Measurements from ENCODE around the gene RNF183.

RNF183 gene, protein sequence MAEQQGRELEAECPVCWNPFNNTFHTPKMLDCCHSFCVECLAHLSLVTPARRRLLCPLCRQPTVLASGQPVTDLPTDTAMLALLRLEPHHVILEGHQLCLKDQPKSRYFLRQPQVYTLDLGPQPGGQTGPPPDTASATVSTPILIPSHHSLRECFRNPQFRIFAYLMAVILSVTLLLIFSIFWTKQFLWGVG

GRCh38 chr9:113302792-113303418 is at the start of gene RNF183:
Gene RNF183, minus strand, starts transcription at chr9:113303376. Its CDS starts 5,192 bp downstream, at chr9:113298184.
- DNase-seq = no peak
- H3K36me3 ChIP-seq (replicated peaks) = no peaks in the 10 kb centered on the region
- no peak for TF ChIP-seq CTCF (IDR thresholded peaks at IDR 0.05; ENCODE audit: low read depth, low read length, missing control alignments)
- H3K27me3 ChIP-seq (replicated peaks) = no peaks in the 10 kb centered on the region
- H3K27ac ChIP-seq = no peak within 1 kb of the TSS
- in situ Hi-C loops (cut with HindIII; ENCODE audit: low pct_ligation_motif_present, low sequenced_read_pairs) = no loop called here
- H3K4me3 ChIP-seq (ENCODE audit: low read depth, low read length) = no peak within 1 kb of the TSS

- Histone ChIP-seq H3K4me3 (ENCODE audit: low read depth, low read length) (no peak overlapping the region), H3K27ac (no peak overlapping the region), H3K36me3 (replicated peaks) (no peaks in the 10 kb centered on the region), H3K27me3 (replicated peaks) (peaks cover 47% of the 10 kb centered on the region)
- no peak for DNase-seq
- in situ Hi-C loops (cut with HindIII; ENCODE audit: low pct_ligation_motif_present, low sequenced_read_pairs) = no loop called here
- no peak for TF ChIP-seq CTCF (IDR thresholded peaks at IDR 0.05; ENCODE audit: low read depth, low read length, missing control alignments)
These were observed 49.2 kb upstream of the RNF183 start for GRCh38 chr9:113352411-113352810.

- Histone ChIP-seq H3K27ac (no peak overlapping the region), H3K4me3 (ENCODE audit: low read depth, low read length) (no peak overlapping the region), H3K36me3 (replicated peaks) (no peaks in the 10 kb centered on the region), H3K27me3 (replicated peaks) (peaks cover 46% of the 10 kb centered on the region)
- in situ Hi-C loops (cut with HindIII; ENCODE audit: low pct_ligation_motif_present, low sequenced_read_pairs) = no loop called here
- TF ChIP-seq CTCF (IDR thresholded peaks at IDR 0.05; ENCODE audit: low read depth, low read length, missing control alignments) = no peak
- DNase-seq = no peak
These were observed 48.8 kb upstream of the RNF183 start for GRCh38 chr9:113352006-113352405.

- in situ Hi-C loops (cut with HindIII; ENCODE audit: low pct_ligation_motif_present, low sequenced_read_pairs) = no loop called here
- no peak overlapping the region for H3K4me3 ChIP-seq (ENCODE audit: low read depth, low read length)
- no peak for DNase-seq
- H3K27ac ChIP-seq = no peak overlapping the region
- peaks cover 42% of the 10 kb centered on the region for H3K27me3 ChIP-seq (replicated peaks)
- H3K36me3 ChIP-seq (replicated peaks) = no peaks in the 10 kb centered on the region
- TF ChIP-seq CTCF (IDR thresholded peaks at IDR 0.05; ENCODE audit: low read depth, low read length, missing control alignments) = no peak
These were observed 47.8 kb upstream of the RNF183 start for GRCh38 chr9:113350937-113351336.

GRCh38 chr9:113350107-113350661 is 47.0 kb upstream of the RNF183 start:
- H3K36me3 ChIP-seq (replicated peaks) = no peaks in the 10 kb centered on the region
- H3K4me3 ChIP-seq (ENCODE audit: low read depth, low read length) = no peak overlapping the region
- no peak for TF ChIP-seq CTCF (IDR thresholded peaks at IDR 0.05; ENCODE audit: low read depth, low read length, missing control alignments)
- H3K27ac ChIP-seq = no peak overlapping the region
- in situ Hi-C loops (cut with HindIII; ENCODE audit: low pct_ligation_motif_present, low sequenced_read_pairs) = no loop called here
- H3K27me3 ChIP-seq (replicated peaks) = peaks cover 42% of the 10 kb centered on the region
- no peak for DNase-seq
